GM12878 (cell line): ENCODE results near the gene TTC39A. TPM values are rescaled to one million over a fixed set of nuclear protein-coding genes. Genes with fewer than 3 reads are reported as not detected.

Experiments used
- PRDM15 ChIP-seq: fragments of 450-650 bp; formaldehyde crosslinking; IDR thresholded peaks from 2 replicates; pipeline ENCODE4 v1.4.0; 2020; ENCODE audit warnings: mild to moderate bottlenecking, moderate library complexity
- RCOR1 ChIP-seq: conservative IDR thresholded peaks from 2 replicates; pipeline ENCODE4 v1.6.1; 2012; ENCODE audit warnings: low read depth, low read length, improper control_type of control experiment
- SPI1 ChIP-seq: IDR thresholded peaks from 2 replicates; pipeline ENCODE4 v1.6.1; 2011; ENCODE audit warnings: low read depth, mild to moderate bottlenecking, low read length, moderate library complexity, borderline replicate concordance; ENCODE audit not compliant: insufficient read depth
- ZBTB33 ChIP-seq: fragments of 450-650 bp; IDR thresholded peaks from 2 replicates; pipeline ENCODE4 v1.6.1; 2017; ENCODE audit warnings: mild to moderate bottlenecking
- polyA plus RNA-seq, 11 experiments: library from polyadenylated mRNA; depleted of rRNA in 4 of 11; unstranded in 6 of 11; stranded (reverse) in 5 of 11; fragments of >200 nt; fragmentation: Nextera tagmentation in 4 of 11; fragmentation: Illumina TruSeq in 1 of 11; extraction: Ambion mirVana in 4 of 11; extraction: Trizol in 1 of 11; gene quantifications; 1 replicate in 1 of 11; 2 replicates in 10 of 11; pipeline versions ENCODE4 v1.2.1 to v1.2.3, GENCODE V29; 2011 to 2016; ENCODE audit warnings: inconsistent platforms in 2 of 11, missing spikeins in 2 of 11, low read depth in 1 of 11
- total RNA-seq, 4 experiments: library from RNA; depleted of rRNA in 3 of 4; stranded (reverse); fragments of >200 nt in 3 of 4; fragmentation: Illumina TruSeq in 1 of 4; extraction: Trizol in 1 of 4; gene quantifications; 2 replicates each; pipeline versions ENCODE4 v1.2.1 to v1.2.3, GENCODE V29; 2013 to 2021
- TF ChIP-seq, protein P1 (sequence below): IDR thresholded peaks from 2 replicates; pipeline ENCODE4 v1.6.1; 2012; ENCODE audit warnings: improper control_type of control experiment, low read depth, low read length; ENCODE audit not compliant: insufficient replicate concordance
- TF ChIP-seq, protein P2 (sequence below): fragments of 450-650 bp; formaldehyde crosslinking; IDR thresholded peaks from 2 replicates; pipeline ENCODE4 v1.5.0; 2022; ENCODE audit warnings: mild to moderate bottlenecking, missing genetic modification characterization

Gene TTC39A
- total and polyA plus RNA-seq, 10 of the 15 experiments (the other 5 are each of a cell fraction or from before 2014, with no cell fraction given), result 0.18 to 3.0 (median 1.2) TPM

GRCh38 chr1:51342591-51343206, 12.3 kb upstream of the TTC39A start (continued):
- TF ChIP-seq, protein P1, sequence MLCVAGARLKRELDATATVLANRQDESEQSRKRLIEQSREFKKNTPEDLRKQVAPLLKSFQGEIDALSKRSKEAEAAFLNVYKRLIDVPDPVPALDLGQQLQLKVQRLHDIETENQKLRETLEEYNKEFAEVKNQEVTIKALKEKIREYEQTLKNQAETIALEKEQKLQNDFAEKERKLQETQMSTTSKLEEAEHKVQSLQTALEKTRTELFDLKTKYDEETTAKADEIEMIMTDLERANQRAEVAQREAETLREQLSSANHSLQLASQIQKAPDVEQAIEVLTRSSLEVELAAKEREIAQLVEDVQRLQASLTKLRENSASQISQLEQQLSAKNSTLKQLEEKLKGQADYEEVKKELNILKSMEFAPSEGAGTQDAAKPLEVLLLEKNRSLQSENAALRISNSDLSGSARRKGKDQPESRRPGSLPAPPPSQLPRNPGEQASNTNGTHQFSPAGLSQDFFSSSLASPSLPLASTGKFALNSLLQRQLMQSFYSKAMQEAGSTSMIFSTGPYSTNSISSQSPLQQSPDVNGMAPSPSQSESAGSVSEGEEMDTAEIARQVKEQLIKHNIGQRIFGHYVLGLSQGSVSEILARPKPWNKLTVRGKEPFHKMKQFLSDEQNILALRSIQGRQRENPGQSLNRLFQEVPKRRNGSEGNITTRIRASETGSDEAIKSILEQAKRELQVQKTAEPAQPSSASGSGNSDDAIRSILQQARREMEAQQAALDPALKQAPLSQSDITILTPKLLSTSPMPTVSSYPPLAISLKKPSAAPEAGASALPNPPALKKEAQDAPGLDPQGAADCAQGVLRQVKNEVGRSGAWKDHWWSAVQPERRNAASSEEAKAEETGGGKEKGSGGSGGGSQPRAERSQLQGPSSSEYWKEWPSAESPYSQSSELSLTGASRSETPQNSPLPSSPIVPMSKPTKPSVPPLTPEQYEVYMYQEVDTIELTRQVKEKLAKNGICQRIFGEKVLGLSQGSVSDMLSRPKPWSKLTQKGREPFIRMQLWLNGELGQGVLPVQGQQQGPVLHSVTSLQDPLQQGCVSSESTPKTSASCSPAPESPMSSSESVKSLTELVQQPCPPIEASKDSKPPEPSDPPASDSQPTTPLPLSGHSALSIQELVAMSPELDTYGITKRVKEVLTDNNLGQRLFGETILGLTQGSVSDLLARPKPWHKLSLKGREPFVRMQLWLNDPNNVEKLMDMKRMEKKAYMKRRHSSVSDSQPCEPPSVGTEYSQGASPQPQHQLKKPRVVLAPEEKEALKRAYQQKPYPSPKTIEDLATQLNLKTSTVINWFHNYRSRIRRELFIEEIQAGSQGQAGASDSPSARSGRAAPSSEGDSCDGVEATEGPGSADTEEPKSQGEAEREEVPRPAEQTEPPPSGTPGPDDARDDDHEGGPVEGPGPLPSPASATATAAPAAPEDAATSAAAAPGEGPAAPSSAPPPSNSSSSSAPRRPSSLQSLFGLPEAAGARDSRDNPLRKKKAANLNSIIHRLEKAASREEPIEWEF, result no peak
- TF ChIP-seq ZBTB33 (no peak), PRDM15 (CRISPR knock-in tag) (no peak), RCOR1 (no peak), SPI1 (no peak)
- TF ChIP-seq, protein P2, sequence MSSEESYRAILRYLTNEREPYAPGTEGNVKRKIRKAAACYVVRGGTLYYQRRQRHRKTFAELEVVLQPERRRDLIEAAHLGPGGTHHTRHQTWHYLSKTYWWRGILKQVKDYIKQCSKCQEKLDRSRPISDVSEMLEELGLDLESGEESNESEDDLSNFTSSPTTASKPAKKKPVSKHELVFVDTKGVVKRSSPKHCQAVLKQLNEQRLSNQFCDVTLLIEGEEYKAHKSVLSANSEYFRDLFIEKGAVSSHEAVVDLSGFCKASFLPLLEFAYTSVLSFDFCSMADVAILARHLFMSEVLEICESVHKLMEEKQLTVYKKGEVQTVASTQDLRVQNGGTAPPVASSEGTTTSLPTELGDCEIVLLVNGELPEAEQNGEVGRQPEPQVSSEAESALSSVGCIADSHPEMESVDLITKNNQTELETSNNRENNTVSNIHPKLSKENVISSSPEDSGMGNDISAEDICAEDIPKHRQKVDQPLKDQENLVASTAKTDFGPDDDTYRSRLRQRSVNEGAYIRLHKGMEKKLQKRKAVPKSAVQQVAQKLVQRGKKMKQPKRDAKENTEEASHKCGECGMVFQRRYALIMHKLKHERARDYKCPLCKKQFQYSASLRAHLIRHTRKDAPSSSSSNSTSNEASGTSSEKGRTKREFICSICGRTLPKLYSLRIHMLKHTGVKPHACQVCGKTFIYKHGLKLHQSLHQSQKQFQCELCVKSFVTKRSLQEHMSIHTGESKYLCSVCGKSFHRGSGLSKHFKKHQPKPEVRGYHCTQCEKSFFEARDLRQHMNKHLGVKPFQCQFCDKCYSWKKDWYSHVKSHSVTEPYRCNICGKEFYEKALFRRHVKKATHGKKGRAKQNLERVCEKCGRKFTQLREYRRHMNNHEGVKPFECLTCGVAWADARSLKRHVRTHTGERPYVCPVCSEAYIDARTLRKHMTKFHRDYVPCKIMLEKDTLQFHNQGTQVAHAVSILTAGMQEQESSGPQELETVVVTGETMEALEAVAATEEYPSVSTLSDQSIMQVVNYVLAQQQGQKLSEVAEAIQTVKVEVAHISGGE (CRISPR knock-in tag), result no peak
